ENCODE measurements around the gene ATP1A3.

GRCh38 chr19:41929536-41930071 lies 64.4 kb downstream of the ATP1A3 start:
- TF ChIP-seq, protein P1, sequence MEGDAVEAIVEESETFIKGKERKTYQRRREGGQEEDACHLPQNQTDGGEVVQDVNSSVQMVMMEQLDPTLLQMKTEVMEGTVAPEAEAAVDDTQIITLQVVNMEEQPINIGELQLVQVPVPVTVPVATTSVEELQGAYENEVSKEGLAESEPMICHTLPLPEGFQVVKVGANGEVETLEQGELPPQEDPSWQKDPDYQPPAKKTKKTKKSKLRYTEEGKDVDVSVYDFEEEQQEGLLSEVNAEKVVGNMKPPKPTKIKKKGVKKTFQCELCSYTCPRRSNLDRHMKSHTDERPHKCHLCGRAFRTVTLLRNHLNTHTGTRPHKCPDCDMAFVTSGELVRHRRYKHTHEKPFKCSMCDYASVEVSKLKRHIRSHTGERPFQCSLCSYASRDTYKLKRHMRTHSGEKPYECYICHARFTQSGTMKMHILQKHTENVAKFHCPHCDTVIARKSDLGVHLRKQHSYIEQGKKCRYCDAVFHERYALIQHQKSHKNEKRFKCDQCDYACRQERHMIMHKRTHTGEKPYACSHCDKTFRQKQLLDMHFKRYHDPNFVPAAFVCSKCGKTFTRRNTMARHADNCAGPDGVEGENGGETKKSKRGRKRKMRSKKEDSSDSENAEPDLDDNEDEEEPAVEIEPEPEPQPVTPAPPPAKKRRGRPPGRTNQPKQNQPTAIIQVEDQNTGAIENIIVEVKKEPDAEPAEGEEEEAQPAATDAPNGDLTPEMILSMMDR (IDR thresholded peaks at IDR 0.05): no peak
- no peak for TF ChIP-seq POLR2A (IDR thresholded peaks at IDR 0.05)
